Activated T-helper 17 cell treated with anti-CD3 and anti-CD28 coated beads, Interleukin-2, amount 50 U/mL, for 72 hours (primary cell): ENCODE data around the gene AMOTL2. TPM values are rescaled to one million over a fixed set of nuclear protein-coding genes. Genes with fewer than 3 reads are reported as not detected.

Experiments
- ATAC-seq: fragments of 150-1000 bp; cut with Tn5 transposase; replicated peaks from 2 replicates; pipeline ENCODE4 v1.10.0; 2021; ENCODE audit warnings: mild to moderate bottlenecking, moderate library complexity
- H3K27ac Mint-ChIP-seq: one replicate; pipeline ENCODE4 v1.8.0; 2022; ENCODE audit warnings: mixed read lengths
- H3K27me3 Mint-ChIP-seq: one replicate; pipeline ENCODE4 v1.8.0; 2022; ENCODE audit warnings: mixed read lengths
- H3K36me3 Mint-ChIP-seq: one replicate; pipeline ENCODE4 v1.8.0; 2022; ENCODE audit warnings: low read depth, mild to moderate bottlenecking, mixed read lengths
- H3K4me1 Mint-ChIP-seq: one replicate; pipeline ENCODE4 v1.8.0; 2022; ENCODE audit warnings: mixed read lengths
- H3K4me3 Mint-ChIP-seq: one replicate; pipeline ENCODE4 v1.8.0; 2022; ENCODE audit warnings: mild to moderate bottlenecking, mixed read lengths
- H3K9me3 Mint-ChIP-seq: one replicate; pipeline ENCODE4 v1.8.0; 2022; ENCODE audit warnings: mixed read lengths
- total RNA-seq, 2 donors: library from RNA; stranded (reverse); gene quantifications; one replicate each; pipeline ENCODE4 v1.2.3, GENCODE V29; 2022

The AMOTL2 gene
- total RNA-seq, 2 donors from 2014 or later: not detected

- no peaks in the 10 kb centered on the region for H3K27me3 Mint-ChIP-seq
- no peaks in the 10 kb centered on the region for H3K36me3 Mint-ChIP-seq
- ATAC-seq: no peak
- no peak overlapping the region for H3K27ac Mint-ChIP-seq
- peaks cover 3% of the 10 kb centered on the region for H3K9me3 Mint-ChIP-seq
- H3K4me1 Mint-ChIP-seq: peaks cover 6% of the 10 kb centered on the region
- H3K4me3 Mint-ChIP-seq: no peak overlapping the region
Observed at GRCh38 chr3:134340982-134341365, 33.3 kb downstream of the AMOTL2 start.

GRCh38 chr3:134340362-134340981 is 33.8 kb downstream of the AMOTL2 start:
- peaks cover 6% of the 10 kb centered on the region for H3K4me1 Mint-ChIP-seq
- H3K27me3 Mint-ChIP-seq: no peaks in the 10 kb centered on the region
- H3K4me3 Mint-ChIP-seq: no peak overlapping the region
- no peaks in the 10 kb centered on the region for H3K36me3 Mint-ChIP-seq
- H3K27ac Mint-ChIP-seq: no peak overlapping the region
- H3K9me3 Mint-ChIP-seq: peaks cover 3% of the 10 kb centered on the region
- ATAC-seq: no peak

GRCh38 chr3:134339913-134340312 is 34.3 kb downstream of the AMOTL2 start:
- no peaks in the 10 kb centered on the region for H3K27me3 Mint-ChIP-seq
- no peaks in the 10 kb centered on the region for H3K36me3 Mint-ChIP-seq
- no peak overlapping the region for H3K4me3 Mint-ChIP-seq
- H3K4me1 Mint-ChIP-seq: peaks cover 1% of the 10 kb centered on the region
- no peaks in the 10 kb centered on the region for H3K9me3 Mint-ChIP-seq
- H3K27ac Mint-ChIP-seq: no peak overlapping the region
- ATAC-seq: no peak

- ATAC-seq: no peak
- no peaks in the 10 kb centered on the region for H3K27me3 Mint-ChIP-seq
- no peak overlapping the region for H3K27ac Mint-ChIP-seq
- no peak overlapping the region for H3K4me3 Mint-ChIP-seq
- H3K4me1 Mint-ChIP-seq: no peaks in the 10 kb centered on the region
- H3K9me3 Mint-ChIP-seq: no peaks in the 10 kb centered on the region
- H3K36me3 Mint-ChIP-seq: no peaks in the 10 kb centered on the region
Observed at GRCh38 chr3:134339331-134339730, 34.9 kb downstream of the AMOTL2 start.

GRCh38 chr3:134338516-134339261 is 35.6 kb downstream of the AMOTL2 start:
- no peaks in the 10 kb centered on the region for H3K36me3 Mint-ChIP-seq
- no peaks in the 10 kb centered on the region for H3K27me3 Mint-ChIP-seq
- no peaks in the 10 kb centered on the region for H3K9me3 Mint-ChIP-seq
- no peaks in the 10 kb centered on the region for H3K4me1 Mint-ChIP-seq
- no peak overlapping the region for H3K27ac Mint-ChIP-seq
- ATAC-seq: no peak
- H3K4me3 Mint-ChIP-seq: no peak overlapping the region

GRCh38 chr3:134338201-134338512 is 36.1 kb downstream of the AMOTL2 start:
- Mint-ChIP-seq H3K4me3 (no peak overlapping the region), H3K27ac (no peak overlapping the region)

GRCh38 chr3:134337511-134338200 is 36.6 kb downstream of the AMOTL2 start:
- H3K27me3 Mint-ChIP-seq: no peaks in the 10 kb centered on the region

More at GRCh38 chr3:134338201-134338512, 36.1 kb downstream of the AMOTL2 start:
- Mint-ChIP-seq H3K4me1 (no peaks in the 10 kb centered on the region), H3K36me3 (no peaks in the 10 kb centered on the region), H3K9me3 (no peaks in the 10 kb centered on the region), H3K27me3 (no peaks in the 10 kb centered on the region)
- ATAC-seq: no peak

GRCh38 chr3:134337071-134337482 is 37.2 kb downstream of the AMOTL2 start:
- no peaks in the 10 kb centered on the region for H3K4me1 Mint-ChIP-seq
- H3K9me3 Mint-ChIP-seq: no peaks in the 10 kb centered on the region
- no peak overlapping the region for H3K4me3 Mint-ChIP-seq
- H3K36me3 Mint-ChIP-seq: no peaks in the 10 kb centered on the region
- no peaks in the 10 kb centered on the region for H3K27me3 Mint-ChIP-seq
- ATAC-seq: no peak
- no peak overlapping the region for H3K27ac Mint-ChIP-seq

More at GRCh38 chr3:134337511-134338200, 36.6 kb downstream of the AMOTL2 start:
- H3K27ac Mint-ChIP-seq: no peak overlapping the region
- H3K4me1 Mint-ChIP-seq: no peaks in the 10 kb centered on the region
- no peaks in the 10 kb centered on the region for H3K36me3 Mint-ChIP-seq
- ATAC-seq: no peak
- H3K9me3 Mint-ChIP-seq: no peaks in the 10 kb centered on the region
- no peak overlapping the region for H3K4me3 Mint-ChIP-seq

- no peaks in the 10 kb centered on the region for H3K4me1 Mint-ChIP-seq
- H3K27ac Mint-ChIP-seq: no peak overlapping the region
- no peaks in the 10 kb centered on the region for H3K27me3 Mint-ChIP-seq
- no peak for ATAC-seq
- no peaks in the 10 kb centered on the region for H3K9me3 Mint-ChIP-seq
- no peaks in the 10 kb centered on the region for H3K36me3 Mint-ChIP-seq
- no peak overlapping the region for H3K4me3 Mint-ChIP-seq
Observed at GRCh38 chr3:134336587-134336986, 37.7 kb downstream of the AMOTL2 start.

- Mint-ChIP-seq H3K36me3 (no peaks in the 10 kb centered on the region), H3K27me3 (no peaks in the 10 kb centered on the region), H3K9me3 (no peaks in the 10 kb centered on the region), H3K4me1 (no peaks in the 10 kb centered on the region), H3K27ac (no peak overlapping the region), H3K4me3 (no peak overlapping the region)
- ATAC-seq: no peak
Observed at GRCh38 chr3:134334901-134335280, 39.4 kb downstream of the AMOTL2 start.

- no peaks in the 10 kb centered on the region for H3K36me3 Mint-ChIP-seq
- no peak overlapping the region for H3K27ac Mint-ChIP-seq
- no peaks in the 10 kb centered on the region for H3K27me3 Mint-ChIP-seq
- ATAC-seq: no peak
- no peak overlapping the region for H3K4me3 Mint-ChIP-seq
- H3K4me1 Mint-ChIP-seq: no peaks in the 10 kb centered on the region
- H3K9me3 Mint-ChIP-seq: no peaks in the 10 kb centered on the region
Observed at GRCh38 chr3:134334231-134334900, 39.9 kb downstream of the AMOTL2 start.

GRCh38 chr3:134333522-134334181 is 40.6 kb downstream of the AMOTL2 start:
- H3K36me3 Mint-ChIP-seq: no peaks in the 10 kb centered on the region
- H3K27me3 Mint-ChIP-seq: peaks cover 3% of the 10 kb centered on the region
- no peak overlapping the region for H3K4me3 Mint-ChIP-seq
- H3K4me1 Mint-ChIP-seq: no peaks in the 10 kb centered on the region
- no peak for ATAC-seq
- no peaks in the 10 kb centered on the region for H3K9me3 Mint-ChIP-seq
- H3K27ac Mint-ChIP-seq: no peak overlapping the region

GRCh38 chr3:134332344-134332743 is 41.9 kb downstream of the AMOTL2 start:
- Mint-ChIP-seq H3K4me1 (no peaks in the 10 kb centered on the region), H3K27me3 (peaks cover 4% of the 10 kb centered on the region), H3K4me3 (no peak overlapping the region), H3K9me3 (no peaks in the 10 kb centered on the region), H3K27ac (no peak overlapping the region), H3K36me3 (no peaks in the 10 kb centered on the region)
- no peak for ATAC-seq

- H3K4me3 Mint-ChIP-seq: no peak overlapping the region
- no peak for ATAC-seq
- no peak overlapping the region for H3K27ac Mint-ChIP-seq
- peaks cover 4% of the 10 kb centered on the region for H3K27me3 Mint-ChIP-seq
- H3K9me3 Mint-ChIP-seq: no peaks in the 10 kb centered on the region
- no peaks in the 10 kb centered on the region for H3K4me1 Mint-ChIP-seq
- no peaks in the 10 kb centered on the region for H3K36me3 Mint-ChIP-seq
Observed at GRCh38 chr3:134331811-134332199, 42.4 kb downstream of the AMOTL2 start.
